OCI-LY1 (cell line): Measurements from ENCODE around the gene ABCF3.

ENCODE experiments used
- EZH2 ChIP-seq: fragments of 200-600 bp; sonication (generic), shearing (Covaris generic); IDR thresholded peaks from 2 replicates; pipeline ENCODE4 v1.8.0; 2017; ENCODE audit warnings: borderline replicate concordance, mixed run types, mild to moderate bottlenecking, antibody characterized with exemption, low read length, moderate library complexity, mixed read lengths
- TF ChIP-seq, protein P1 (sequence below): fragments of 200-600 bp; sonication (generic), shearing (Covaris generic); IDR thresholded peaks from 2 replicates; pipeline ENCODE4 v1.5.1; 2017; ENCODE audit warnings: mild to moderate bottlenecking, antibody characterized with exemption, low read length, moderate library complexity, mixed read lengths

DNA sequence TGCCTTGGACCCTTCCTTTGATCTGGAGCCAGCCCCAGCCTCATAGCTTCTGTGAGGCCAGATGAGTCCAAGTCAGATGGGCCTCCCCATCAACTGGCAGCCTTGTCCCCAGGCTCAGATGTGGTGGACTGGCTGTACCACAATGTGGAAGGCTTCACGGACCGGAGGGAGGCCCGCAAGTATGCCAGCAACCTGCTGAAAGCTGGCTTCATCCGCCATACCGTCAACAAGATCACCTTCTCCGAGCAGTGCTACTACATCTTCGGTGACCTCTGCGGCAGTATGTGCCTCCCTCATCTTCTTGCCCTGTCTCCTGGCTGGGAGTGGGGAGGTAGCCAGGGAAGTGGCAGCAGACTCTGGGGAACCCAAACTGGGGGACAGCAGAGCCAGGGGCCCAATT is 18.2 kb upstream of the ABCF3 start:
- TF ChIP-seq, protein P1, sequence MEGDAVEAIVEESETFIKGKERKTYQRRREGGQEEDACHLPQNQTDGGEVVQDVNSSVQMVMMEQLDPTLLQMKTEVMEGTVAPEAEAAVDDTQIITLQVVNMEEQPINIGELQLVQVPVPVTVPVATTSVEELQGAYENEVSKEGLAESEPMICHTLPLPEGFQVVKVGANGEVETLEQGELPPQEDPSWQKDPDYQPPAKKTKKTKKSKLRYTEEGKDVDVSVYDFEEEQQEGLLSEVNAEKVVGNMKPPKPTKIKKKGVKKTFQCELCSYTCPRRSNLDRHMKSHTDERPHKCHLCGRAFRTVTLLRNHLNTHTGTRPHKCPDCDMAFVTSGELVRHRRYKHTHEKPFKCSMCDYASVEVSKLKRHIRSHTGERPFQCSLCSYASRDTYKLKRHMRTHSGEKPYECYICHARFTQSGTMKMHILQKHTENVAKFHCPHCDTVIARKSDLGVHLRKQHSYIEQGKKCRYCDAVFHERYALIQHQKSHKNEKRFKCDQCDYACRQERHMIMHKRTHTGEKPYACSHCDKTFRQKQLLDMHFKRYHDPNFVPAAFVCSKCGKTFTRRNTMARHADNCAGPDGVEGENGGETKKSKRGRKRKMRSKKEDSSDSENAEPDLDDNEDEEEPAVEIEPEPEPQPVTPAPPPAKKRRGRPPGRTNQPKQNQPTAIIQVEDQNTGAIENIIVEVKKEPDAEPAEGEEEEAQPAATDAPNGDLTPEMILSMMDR, result no peak
- TF ChIP-seq EZH2, result no peak
